IMR-90 (cell line): ENCODE results near the gene TRMO. TPM values are rescaled to one million over a fixed set of nuclear protein-coding genes. Genes with fewer than 3 reads are reported as not detected.

Experiments used
- ATAC-seq: fragments of 200-7000 bp; cut with Tn5 transposase; 2 replicates; pipeline ENCODE4 v1.9.1; 2020; ENCODE audit warnings: low read depth, mild to moderate bottlenecking, moderate library complexity
- BruUV-seq: library from RNA; stranded (reverse); fragments of 400-500 nt; replicated peaks from 2 replicates; lab custom pipeline; 2021; lab: Mats Ljungman, UMichigan
- CTCF ChIA-PET: fragments of 300-600 bp; formaldehyde crosslinking; extraction: SDS; loops from one replicate; lab custom pipeline; 2021; ENCODE audit warnings: antibody characterized with exemption; lab: Yijun Ruan, JAX
- POLR2A ChIA-PET: fragments of 300-600 bp; sonication (Branson Sonifier 250); formaldehyde crosslinking; loops from one replicate; lab custom pipeline; 2022; ENCODE audit warnings: antibody characterized with exemption; ENCODE audit not compliant: unreplicated experiment; lab: Charles Lee
- DNase-seq: peaks from one replicate; pipeline ENCODE4 v3.0.0; 2013
- H2AFZ ChIP-seq: replicated peaks from 2 replicates; pipeline ENCODE3; 2013; ENCODE audit warnings: low read length, mild to moderate bottlenecking; ENCODE audit not compliant: poor library complexity
- H2AK5ac ChIP-seq: 2 replicates; pipeline ENCODE4 v1.6.1; 2013; ENCODE audit warnings: low read depth, low read length, inconsistent platforms
- H2AK9ac ChIP-seq: replicated peaks from 2 replicates; pipeline ENCODE3; 2013; ENCODE audit warnings: mild to moderate bottlenecking, low read depth, low read length, moderate library complexity; ENCODE audit not compliant: poor library complexity
- H2BK120ac ChIP-seq: 2 replicates; pipeline ENCODE4 v1.6.1; 2013; ENCODE audit warnings: low read depth, low read length, inconsistent platforms
- H2BK15ac ChIP-seq: 3 replicates; pipeline ENCODE4 v1.6.1; 2013; ENCODE audit warnings: low read depth, low read length, inconsistent platforms
- H2BK20ac ChIP-seq: 2 replicates; pipeline ENCODE4 v1.6.1; 2013; ENCODE audit warnings: low read depth, mild to moderate bottlenecking, inconsistent platforms, low read length, moderate library complexity
- H2BK5ac ChIP-seq: 2 replicates; pipeline ENCODE4 v1.6.1; 2013; ENCODE audit warnings: mild to moderate bottlenecking, low read depth, low read length, inconsistent platforms; ENCODE audit not compliant: poor library complexity, severe bottlenecking
- H3K14ac ChIP-seq: replicated peaks from 2 replicates; pipeline ENCODE4 v1.6.1; 2013; ENCODE audit warnings: low read depth, low read length, inconsistent platforms
- H3K18ac ChIP-seq: 2 replicates; pipeline ENCODE4 v1.6.1; 2013; ENCODE audit warnings: low read depth, low read length, control low read depth
- H3K23ac ChIP-seq: 2 replicates; pipeline ENCODE4 v1.6.1; 2013; ENCODE audit warnings: low read depth, low read length, inconsistent platforms
- H3K27ac ChIP-seq: 2 replicates; pipeline ENCODE4 v1.5.1; 2013; ENCODE audit warnings: mild to moderate bottlenecking, control low read depth, low read length; ENCODE audit not compliant: insufficient read depth
- H3K27me3 ChIP-seq: 2 replicates; pipeline ENCODE4 v1.6.1; 2013; ENCODE audit warnings: low read length; ENCODE audit not compliant: control insufficient read depth, insufficient read depth
- H3K36me3 ChIP-seq: 2 replicates; pipeline ENCODE4 v1.6.1; 2013; ENCODE audit warnings: low read length, mixed read lengths; ENCODE audit not compliant: control insufficient read depth, insufficient read depth
- H3K4ac ChIP-seq: 2 replicates; pipeline ENCODE4 v1.6.1; 2013; ENCODE audit warnings: low read depth, low read length, inconsistent platforms
- H3K4me1 ChIP-seq: 2 replicates; pipeline ENCODE4 v1.6.1; 2013; ENCODE audit warnings: low read length, mixed read lengths; ENCODE audit not compliant: control insufficient read depth, insufficient read depth
- H3K4me2 ChIP-seq: 2 replicates; pipeline ENCODE4 v1.6.1; 2013; ENCODE audit warnings: low read depth, mild to moderate bottlenecking, control low read depth, low read length, moderate library complexity
- H3K4me3 ChIP-seq: 2 replicates; pipeline ENCODE4 v1.5.1; 2013; ENCODE audit warnings: low read depth, mild to moderate bottlenecking, control low read depth, low read length, moderate library complexity; ENCODE audit not compliant: insufficient read depth
- H3K56ac ChIP-seq: 2 replicates; pipeline ENCODE4 v1.6.1; 2013; ENCODE audit warnings: low read length, inconsistent platforms; ENCODE audit not compliant: insufficient read depth; ENCODE audit errors: extremely low read depth
- H3K79me1 ChIP-seq, 2 experiments: 2 replicates each; pipeline ENCODE4 v1.6.1; 2013; ENCODE audit warnings: low read length in 2 of 2, inconsistent platforms in 1 of 2, low read depth in 1 of 2
- H3K9ac ChIP-seq: 2 replicates; pipeline ENCODE4 v1.6.1; 2013; ENCODE audit warnings: low read depth, low read length, control low read depth
- H3K9me1 ChIP-seq: 2 replicates; pipeline ENCODE4 v1.6.1; 2013; ENCODE audit warnings: low read length, inconsistent platforms; ENCODE audit not compliant: insufficient read depth
- H3K9me3 ChIP-seq: 2 replicates; pipeline ENCODE4 v1.6.1; 2013; ENCODE audit warnings: low read length; ENCODE audit not compliant: control insufficient read depth, insufficient read depth
- H4K20me1 ChIP-seq: 2 replicates; pipeline ENCODE4 v1.6.1; 2013; ENCODE audit warnings: low read length, inconsistent platforms; ENCODE audit not compliant: insufficient read depth
- H4K5ac ChIP-seq: 2 replicates; pipeline ENCODE4 v1.6.1; 2013; ENCODE audit warnings: mild to moderate bottlenecking, low read depth, low read length, control low read depth
- H4K8ac ChIP-seq, 2 experiments: 2 replicates each; pipeline ENCODE4 v1.6.1; 2013; ENCODE audit warnings: low read depth in 2 of 2, low read length in 2 of 2, control low read depth in 1 of 2, inconsistent platforms in 1 of 2
- H4K91ac ChIP-seq: 2 replicates; pipeline ENCODE4 v1.6.1; 2013; ENCODE audit warnings: low read depth, low read length, inconsistent platforms; ENCODE audit not compliant: insufficient read depth
- MAZ ChIP-seq: IDR thresholded peaks from 2 replicates; pipeline ENCODE4 v1.6.1; 2012; ENCODE audit warnings: low read depth, mild to moderate bottlenecking, low read length, improper control_type of control experiment, moderate library complexity, borderline replicate concordance
- RAD21 ChIP-seq: IDR thresholded peaks from 2 replicates; pipeline ENCODE4 v1.6.1; 2012; ENCODE audit warnings: low read length, improper control_type of control experiment
- WGBS, 2 experiments: methylation state at CpG; one replicate each; pipeline versions ENCODE4 v1.1.5 to v1.1.7; 2013; ENCODE audit warnings: missing lambda C conversion rate in 2 of 2; ENCODE audit not compliant: insufficient read length in 1 of 2; ENCODE audit errors: extremely low coverage in 2 of 2; 5-methylcytosine and 5-hydroxymethylcytosine counted together
- dilution Hi-C: fragments of 300-500 bp; cut with HindIII; formaldehyde crosslinking; loops from one replicate; pipeline ENCODE4 v1.14.3; 2018; ENCODE audit warnings: low sequenced_read_pairs; ENCODE audit not compliant: unreplicated experiment
- in situ Hi-C: fragments of 300-500 bp; cut with MboI; formaldehyde crosslinking; loops from 3 replicates; pipeline ENCODE4 v1.14.3; 2019; ENCODE audit warnings: low sequenced_read_pairs, inconsistent platforms, mixed read lengths
- intact Hi-C: fragments of 100-400 bp; cut with micrococcal nuclease; formaldehyde crosslinking; loops from 2 replicates; pipeline ENCODE4 v1.10.0; 2022
- microRNA-seq, 2 experiments: library from miRNA; stranded (forward) in 1 of 2; unstranded in 1 of 2; fragments of 10-50 nt in 1 of 2; fragments of <30 nt in 1 of 2; gene quantifications in 1 of 2; microRNA quantifications in 1 of 2; one replicate each; pipeline versions ENCODE3 to v1.1.0; 2013 to 2020; ENCODE audit not compliant: insufficient read depth in 1 of 2, insufficient read length in 1 of 2, unreplicated experiment in 1 of 2
- polyA plus RNA-seq, 3 experiments: library from polyadenylated mRNA; depleted of rRNA; stranded (reverse); fragments of >200 nt; gene quantifications; 2 replicates each; pipeline ENCODE4 v1.2.3, GENCODE V29; 2012; ENCODE audit warnings: low replicate concordance in 1 of 3
- small RNA-seq, 5 experiments: library from RNA; depleted of rRNA; stranded (forward); fragments of <200 nt; gene quantifications; one replicate each; pipeline ENCODE3, GENCODE V24; 2012
- total RNA-seq: library from RNA; depleted of rRNA; stranded (reverse); fragments of >200 nt; gene quantifications from 2 replicates; pipeline ENCODE4 v1.2.3, GENCODE V29; 2012; rRNA removed

TRMO gene
- total and polyA plus RNA-seq, 2 of the 4 experiments (the other 2 are of a cell fraction): 10.2 to 19.9 TPM

DNA sequence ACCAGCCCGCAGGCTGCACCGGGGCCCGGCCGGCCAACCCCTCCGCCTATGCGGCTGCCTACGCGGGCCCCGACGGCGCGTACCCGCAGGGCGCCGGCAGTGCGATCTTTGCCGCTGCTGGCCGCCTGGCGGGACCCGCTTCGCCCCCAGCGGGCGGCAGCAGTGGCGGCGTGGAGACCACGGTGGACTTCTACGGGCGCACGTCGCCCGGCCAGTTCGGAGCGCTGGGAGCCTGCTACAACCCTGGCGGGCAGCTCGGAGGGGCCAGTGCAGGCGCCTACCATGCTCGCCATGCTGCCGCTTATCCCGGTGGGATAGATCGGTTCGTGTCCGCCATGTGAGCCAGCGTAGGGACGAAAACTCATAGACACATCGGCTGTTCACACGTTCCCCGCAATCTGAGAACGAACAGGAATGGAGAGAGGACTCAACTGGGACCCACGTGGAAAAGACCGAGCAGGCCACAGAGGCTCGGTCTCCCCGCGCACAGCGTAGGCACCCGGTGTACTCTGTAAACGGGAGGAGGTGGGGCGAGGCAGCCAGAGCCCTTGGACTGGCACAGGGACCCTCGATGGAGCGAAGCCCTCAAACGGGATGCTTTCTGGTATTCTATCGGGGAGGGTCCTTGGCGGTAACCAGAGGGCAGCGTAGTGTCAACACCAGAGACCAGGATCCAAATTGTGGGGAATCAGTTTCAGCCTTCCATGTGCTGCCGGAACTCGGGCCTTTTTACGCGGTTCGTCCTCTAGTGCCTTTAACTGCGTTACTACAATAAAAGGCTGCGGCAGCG is 67.4 kb downstream of the TRMO start:
- no peak overlapping the region for H3K4me2 ChIP-seq
- H3K9me1 ChIP-seq: no peaks in the 10 kb centered on the region
- no peak overlapping the region for H3K4ac ChIP-seq
- no peak for TF ChIP-seq MAZ
- no peak for TF ChIP-seq RAD21
- H4K5ac ChIP-seq: no peak overlapping the region
- H4K91ac ChIP-seq: no peak overlapping the region
- dilution Hi-C loops (no loop called here), intact Hi-C loops (no loop called here), in situ Hi-C loops (no loop called here)
- no peak for ATAC-seq
- H2BK5ac ChIP-seq: no peak overlapping the region
- H3K4me3 ChIP-seq: no peak overlapping the region
- ChIA-PET CTCF (no interaction called here), POLR2A (no interaction called here)
- WGBS, 2 experiments: 7% methylated on average over 35 of the region's 71 CpGs; no CpG with 5 or more reads in 1 of the 2 experiments
- no peak overlapping the region for H4K8ac ChIP-seq
- H3K4me1 ChIP-seq: 0 out of 2 replicates have a peak, but pooled peaks cover 2% of the 10 kb centered on the region
- H3K18ac ChIP-seq: no peak overlapping the region
- no peak overlapping the region for H2BK20ac ChIP-seq
- H2AFZ ChIP-seq: no peak overlapping the region
- peaks cover 28% of the 10 kb centered on the region for H3K9me3 ChIP-seq
- H3K14ac ChIP-seq: no peak overlapping the region
- no peak for DNase-seq
- no peaks in the 10 kb centered on the region; the same call in 1 of the 2 replicates for H3K36me3 ChIP-seq
- peaks cover 3% of the 10 kb centered on the region; the same call in 1 of the 2 replicates for H4K20me1 ChIP-seq
- no peak overlapping the region for H2AK5ac ChIP-seq
- no TSS peak for BruUV-seq
- peak overlapping the region; percentile 70; the same call in 1 of the 2 replicates for H3K23ac ChIP-seq
- H3K79me1 ChIP-seq: no peaks in the 10 kb centered on the region
- peak overlapping the region; percentile 44 for H2AK9ac ChIP-seq
- no peak overlapping the region for H3K9ac ChIP-seq
- H2BK15ac ChIP-seq: no peak overlapping the region
- H2BK120ac ChIP-seq: no peak overlapping the region
- H3K56ac ChIP-seq: no peak overlapping the region
- H3K27me3 ChIP-seq: peaks cover 95% of the 10 kb centered on the region
- no peak overlapping the region for H3K27ac ChIP-seq

Small RNAs within 50 kb of the gene (microRNA-seq; reads per million reads assigned to microRNA genes)
- gene RF00019 (ENCODE audit: insufficient read depth, insufficient read length): not detected

Small RNAs within 50 kb of the gene (small RNA-seq; reads per million reads assigned to genes)
- 0 reads per million in 5 experiments for gene RF00019

Other genes starting within 250 kb of the TRMO start
- 1.4 and 4.4 TPM in 2 replicates for gene XPA, start 225.2 kb downstream of the TRMO start, total RNA-seq
- gene XPA, start 225.2 kb downstream of the TRMO start, polyA plus RNA-seq (2012; rRNA removed): 1.9 and 2.2 TPM in 2 replicates
- gene FOXE1, start 69.3 kb downstream of the TRMO start, total RNA-seq: under 0.01 and 0.28 TPM in 2 replicates
- gene FOXE1, start 69.3 kb downstream of the TRMO start, polyA plus RNA-seq (2012; rRNA removed): 0.22 TPM in 2 replicates
- not detected in 2 replicates for gene HEMGN, start 15.7 kb upstream of the TRMO start, total RNA-seq
- not detected in 2 replicates for gene HEMGN, start 15.7 kb upstream of the TRMO start, polyA plus RNA-seq (2012; rRNA removed)
- 3.9 and 9.4 TPM in 2 replicates for gene ANP32B, start 60.8 kb upstream of the TRMO start, total RNA-seq
- 40.7 and 46.8 TPM in 2 replicates for gene ANP32B, start 60.8 kb upstream of the TRMO start, polyA plus RNA-seq (2012; rRNA removed)
- gene NANS, start 134.2 kb upstream of the TRMO start, total RNA-seq: 306 and 313 TPM in 2 replicates
- gene NANS, start 134.2 kb upstream of the TRMO start, polyA plus RNA-seq (2012; rRNA removed): 197 and 210 TPM in 2 replicates
- 3.0 and 3.1 TPM in 2 replicates for gene TRIM14, start 196.7 kb upstream of the TRMO start, total RNA-seq
- 8.5 and 8.8 TPM in 2 replicates for gene TRIM14, start 196.7 kb upstream of the TRMO start, polyA plus RNA-seq (2012; rRNA removed)